ENCODE results near the gene TMEM19.

The TMEM19 gene

GRCh38 chr12:71719647-71720370, 33.9 kb downstream of the TMEM19 start:
- DNase-seq, result no peak

GRCh38 chr12:71721783-71722505, 36.1 kb downstream of the TMEM19 start:
- DNase-seq, result no peak

GRCh38 chr12:71725011-71725410, 39.1 kb downstream of the TMEM19 start:
- DNase-seq, result no peak

GRCh38 chr12:71726548-71726947, 40.7 kb downstream of the TMEM19 start:
- DNase-seq, result no peak

GRCh38 chr12:71727958-71728357, 42.1 kb downstream of the TMEM19 start:
- peak; percentile 13 for DNase-seq

GRCh38 chr12:71730936-71731335, 45.1 kb downstream of the TMEM19 start:
- DNase-seq, result no peak

GRCh38 chr12:71731439-71732356, 45.8 kb downstream of the TMEM19 start:
- no peak for DNase-seq

GRCh38 chr12:71732357-71732712, 46.5 kb downstream of the TMEM19 start:
- DNase-seq, result no peak

GRCh38 chr12:71737197-71737596, 51.3 kb downstream of the TMEM19 start:
- DNase-seq, result no peak

- no peak for DNase-seq
Observed at GRCh38 chr12:71742998-71743397, 57.1 kb downstream of the TMEM19 start.

- DNase-seq, result no peak
Observed at GRCh38 chr12:71744522-71745300, 58.8 kb downstream of the TMEM19 start.

- peak; percentile 68 for DNase-seq
Observed at GRCh38 chr12:71746974-71747611, 61.2 kb downstream of the TMEM19 start.

- DNase-seq, result no peak
Observed at GRCh38 chr12:71748081-71748850, 62.4 kb downstream of the TMEM19 start.

GRCh38 chr12:71749666-71750065, 63.8 kb downstream of the TMEM19 start:
- no peak for DNase-seq

- DNase-seq, result no peak
Observed at GRCh38 chr12:71752891-71753290, 67.0 kb downstream of the TMEM19 start.

Measured in activated CD4-positive, alpha-beta T cell treated with anti-CD3 and anti-CD28 coated beads, Interleukin-2, Interleukin-6, amounts not matched to agents 100 ng/mL and 50 ng/mL, durations not matched to agents 16 hours and 8 hours (primary cell).